ENCODE measurements around the gene DNM3. TPM values are rescaled to one million over a fixed set of nuclear protein-coding genes. Genes with fewer than 3 reads are reported as not detected.
A peak's percentile ranks its signal among the peaks of the same experiment; 100 is the strongest.

The DNM3 gene
- total and polyA plus RNA-seq, 2 donors (not counting 3 experiments of a cell fraction or from before 2014, with no cell fraction given) = 1.4 to 2.5 TPM

GRCh38 chr1:171868217-171868803, 27.0 kb downstream of the DNM3 start:
- Histone ChIP-seq H3K27me3 (ENCODE audit: control insufficient read depth in 2 of 2, insufficient read depth in 2 of 2, low read length in 2 of 2) (no peaks in the 10 kb centered on the region), H4K20me1 (replicated peaks; ENCODE audit: control insufficient read depth, extremely low read depth, insufficient read depth, low read length) (no peaks in the 10 kb centered on the region), H3K9me1 (replicated peaks; ENCODE audit: control insufficient read depth, extremely low read depth, insufficient read depth, low read length) (no peaks in the 10 kb centered on the region), H2AFZ (ENCODE audit: low read depth, low read length) (no peak overlapping the region), H3K4me3 (replicated peaks in 1 of 3; ENCODE audit: insufficient read depth in 1 of 3, low read depth in 1 of 3, low read length in 3 of 3) (no peak overlapping the region), H3K27ac (ENCODE audit: insufficient read depth, low read depth, low read length) (no peak overlapping the region), H3K4me2 (ENCODE audit: insufficient read depth, low read length) (no peak overlapping the region), H3K36me3 (ENCODE audit: control insufficient read depth in 2 of 2, extremely low read depth in 1 of 2, insufficient read depth in 2 of 2, low read length in 2 of 2) (no peaks in the 10 kb centered on the region), H3K4me1 (ENCODE audit: control insufficient read depth, extremely low read depth, insufficient read depth, low read length) (peaks cover 3% of the 10 kb centered on the region), H3K79me2 (ENCODE audit: control insufficient read depth, insufficient read depth, low read length) (no peaks in the 10 kb centered on the region), H3K9ac (replicated peaks; ENCODE audit: extremely low read depth, insufficient read depth, low read length) (no peak overlapping the region), H3K9me3 (replicated peaks; ENCODE audit: control insufficient read depth, insufficient read depth, low read length) (no peaks in the 10 kb centered on the region)
- no TSS peak for BruUV-seq (replicated peaks)
- intact Hi-C loops (cut with micrococcal nuclease) (no loop called here), dilution Hi-C loops (cut with MboI; ENCODE audit: extremely low pct_ligation_motif_present, low sequenced_read_pairs) (no loop called here)
- FAIRE-seq (no peak), DNase-seq (ENCODE audit: low read depth, low spot score) (peak; percentile 80)
- TF ChIP-seq, protein P1, sequence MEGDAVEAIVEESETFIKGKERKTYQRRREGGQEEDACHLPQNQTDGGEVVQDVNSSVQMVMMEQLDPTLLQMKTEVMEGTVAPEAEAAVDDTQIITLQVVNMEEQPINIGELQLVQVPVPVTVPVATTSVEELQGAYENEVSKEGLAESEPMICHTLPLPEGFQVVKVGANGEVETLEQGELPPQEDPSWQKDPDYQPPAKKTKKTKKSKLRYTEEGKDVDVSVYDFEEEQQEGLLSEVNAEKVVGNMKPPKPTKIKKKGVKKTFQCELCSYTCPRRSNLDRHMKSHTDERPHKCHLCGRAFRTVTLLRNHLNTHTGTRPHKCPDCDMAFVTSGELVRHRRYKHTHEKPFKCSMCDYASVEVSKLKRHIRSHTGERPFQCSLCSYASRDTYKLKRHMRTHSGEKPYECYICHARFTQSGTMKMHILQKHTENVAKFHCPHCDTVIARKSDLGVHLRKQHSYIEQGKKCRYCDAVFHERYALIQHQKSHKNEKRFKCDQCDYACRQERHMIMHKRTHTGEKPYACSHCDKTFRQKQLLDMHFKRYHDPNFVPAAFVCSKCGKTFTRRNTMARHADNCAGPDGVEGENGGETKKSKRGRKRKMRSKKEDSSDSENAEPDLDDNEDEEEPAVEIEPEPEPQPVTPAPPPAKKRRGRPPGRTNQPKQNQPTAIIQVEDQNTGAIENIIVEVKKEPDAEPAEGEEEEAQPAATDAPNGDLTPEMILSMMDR (IDR thresholded peaks at IDR 0.05; ENCODE audit: extremely low read depth in 1 of 2, insufficient read depth in 1 of 2, low read depth in 1 of 2, low read length in 2 of 2) = no peak
- TF ChIP-seq POLR2A (IDR thresholded peaks at IDR 0.05; ENCODE audit: low read depth, low read length) = no peak
- no peak for TF ChIP-seq MYC (IDR thresholded peaks at IDR 0.05; ENCODE audit: low read depth, low read length)
- TF ChIP-seq EZH2 (IDR thresholded peaks at IDR 0.05; ENCODE audit: borderline replicate concordance, low read depth, low read length, severe bottlenecking) = no peak
- no peak for TF ChIP-seq MAX (IDR thresholded peaks at IDR 0.05; ENCODE audit: insufficient read depth, insufficient read length)
- TF ChIP-seq GATA2 (IDR thresholded peaks at IDR 0.05; ENCODE audit: insufficient read depth, insufficient read length, low read depth, low read length) = no peak
- TF ChIP-seq FOS (IDR thresholded peaks at IDR 0.05; ENCODE audit: borderline replicate concordance, insufficient read depth, low read length) = no peak
- ChIA-PET POLR2A (no interaction called here), CTCF (interaction anchor here (1.0 to 1.4 kb wide), 2 partner anchors 15 to 66 kb away, joined by 3 read pairs; no protein-coding TSS in a partner anchor)
